Prostate gland (tissue), 2 donors: ENCODE measurements around the gene DCAF8L2.

Experiments
- CTCF ChIP-seq, 4 experiments: fragments of 200-600 bp in 2 of 4; fragments of 450-650 bp in 2 of 4; sonication (generic) in 2 of 4; IDR thresholded peaks; 1 replicate in 3 of 4; 2 replicates in 1 of 4; pipeline ENCODE4 v1.5.1; 2016 to 2019; ENCODE audit warnings: antibody characterized with exemption in 4 of 4, mild to moderate bottlenecking in 2 of 4, moderate library complexity in 2 of 4
- POLR2AphosphoS5 ChIP-seq: sonication (generic); formaldehyde crosslinking; IDR thresholded peaks from one replicate; pipeline ENCODE4 v1.6.1; 2017; ENCODE audit warnings: antibody characterized with exemption

GRCh38 chrX:27767387-27767786 is 177.2 kb downstream of the DCAF8L2 start:
- TF ChIP-seq POLR2AphosphoS5 (no peak), CTCF (IDR thresholded peaks at IDR 0.05) (no peak)
